Fibroblast of mammary gland (primary cell): ENCODE results near the gene PRTN3.

Experiments used
- DNase-seq: peaks from one replicate; pipeline ENCODE4 v3.0.0-alpha.2; 2010; ENCODE audit warnings: low read depth
- H3K4me3 ChIP-seq: 2 replicates; pipeline ENCODE4 v1.5.1; 2011; ENCODE audit warnings: low read depth, mild to moderate bottlenecking, low read length, moderate library complexity; ENCODE audit not compliant: control insufficient read depth
- CTCF ChIP-seq: conservative IDR thresholded peaks from 2 replicates; pipeline ENCODE4 v1.5.1; 2011; ENCODE audit warnings: low read depth, low read length, inconsistent platforms; ENCODE audit not compliant: control insufficient read depth, insufficient read depth

PRTN3 gene

GRCh38 chr19:800360-801029 lies 40.3 kb upstream of the PRTN3 start:
- TF ChIP-seq CTCF, result no peak
- DNase-seq, result peak; percentile 44
- H3K4me3 ChIP-seq, result peak overlapping the region; percentile 38

- peak; percentile 55 for DNase-seq
- H3K4me3 ChIP-seq, result peak overlapping the region; percentile 38
Measured at GRCh38 chr19:801030-801860, 39.6 kb upstream of the PRTN3 start.

GRCh38 chr19:801861-802497 lies 38.8 kb upstream of the PRTN3 start:
- peak overlapping the region; percentile 38 for H3K4me3 ChIP-seq
- TF ChIP-seq CTCF, result no peak
- peak; percentile 71 for DNase-seq

More at GRCh38 chr19:801030-801860, 39.6 kb upstream of the PRTN3 start:
- TF ChIP-seq CTCF, result no peak

- H3K4me3 ChIP-seq, result peak overlapping the region; percentile 38
- peak; percentile 39 for DNase-seq
- TF ChIP-seq CTCF, result no peak
Measured at GRCh38 chr19:802498-803098, 38.2 kb upstream of the PRTN3 start.

GRCh38 chr19:803099-803561 lies 37.7 kb upstream of the PRTN3 start:
- no peak for DNase-seq
- no peak for TF ChIP-seq CTCF
- no peak overlapping the region for H3K4me3 ChIP-seq

- no peak overlapping the region for H3K4me3 ChIP-seq
- TF ChIP-seq CTCF, result no peak
- no peak for DNase-seq
Measured at GRCh38 chr19:803686-804418, 36.9 kb upstream of the PRTN3 start.
